ENCODE measurements around the gene ANTXRL.
"Not testable (repeated sequence)": the region's sequence is repeated elsewhere in the genome, so short reads cannot be mapped to it uniquely, and the experiment has no call there.

Gene ANTXRL

GRCh38 chr10:46277840-46278239 is 9.0 kb upstream of the ANTXRL start:
- no peak for DNase-seq

DNA sequence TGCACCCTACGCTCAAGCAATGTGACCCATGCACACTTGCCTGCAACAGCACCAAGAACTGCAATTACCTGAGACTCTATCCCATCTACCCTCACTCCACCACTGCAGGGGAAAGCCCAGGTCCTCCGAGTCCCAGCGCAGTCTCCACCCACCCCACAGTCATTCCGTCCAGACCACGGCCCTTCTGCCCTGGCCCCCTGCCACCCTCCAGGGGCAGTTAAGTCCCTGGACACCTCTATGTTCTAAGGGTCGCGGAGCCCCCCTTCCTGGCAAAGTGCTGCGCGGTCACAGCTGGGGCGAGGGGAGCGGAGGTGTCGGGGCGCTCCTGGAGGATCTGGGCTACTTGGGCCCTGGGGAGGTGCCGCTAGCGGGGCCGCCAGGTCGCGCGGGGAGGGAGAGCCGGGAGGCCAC is 4.4 kb upstream of the ANTXRL start:
- not testable (repeated sequence) for DNase-seq

DNA sequence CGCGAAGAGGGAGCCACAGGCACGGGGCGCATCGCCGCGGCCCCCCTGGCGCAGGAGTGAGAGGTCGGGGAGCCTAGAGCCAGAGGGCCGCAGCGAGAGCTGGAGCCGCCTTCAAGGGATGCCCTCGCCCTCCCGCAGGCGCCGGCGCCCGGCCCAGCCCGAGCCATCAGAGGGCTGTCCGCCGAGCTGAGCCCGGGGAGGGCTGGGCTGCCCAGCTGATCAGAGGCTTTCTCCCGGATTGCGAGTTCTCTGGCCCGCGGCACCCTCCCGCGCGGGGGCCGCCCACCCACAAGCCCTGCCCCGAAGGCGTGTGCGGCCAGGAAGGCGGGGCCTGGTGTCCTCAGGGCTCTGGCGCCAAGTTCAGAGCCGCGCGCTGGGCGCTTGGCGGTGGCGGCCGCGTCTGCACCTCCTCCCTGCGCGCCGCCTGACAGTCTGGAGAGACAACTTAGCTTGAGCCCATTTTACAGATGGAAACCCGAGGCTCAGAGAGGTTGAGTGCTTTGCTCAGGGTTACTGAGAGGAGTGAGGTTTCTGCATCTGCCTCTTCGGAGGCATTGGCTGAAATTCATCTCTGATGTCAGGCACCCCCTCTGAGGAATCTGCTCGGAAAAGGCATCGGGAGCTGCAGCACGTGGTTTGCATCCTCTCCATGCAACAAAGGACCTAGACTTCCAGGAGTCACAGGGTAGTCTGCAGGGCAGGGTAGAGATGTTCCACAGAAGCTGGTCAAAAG is 3.8 kb upstream of the ANTXRL start:
- peak; percentile 59 for DNase-seq

GRCh38 chr10:46283580-46284285 is 3.1 kb upstream of the ANTXRL start:
- DNase-seq: no peak

GRCh38 chr10:46284286-46285229 is 2.2 kb upstream of the ANTXRL start:
- DNase-seq: peak; percentile 75

DNA sequence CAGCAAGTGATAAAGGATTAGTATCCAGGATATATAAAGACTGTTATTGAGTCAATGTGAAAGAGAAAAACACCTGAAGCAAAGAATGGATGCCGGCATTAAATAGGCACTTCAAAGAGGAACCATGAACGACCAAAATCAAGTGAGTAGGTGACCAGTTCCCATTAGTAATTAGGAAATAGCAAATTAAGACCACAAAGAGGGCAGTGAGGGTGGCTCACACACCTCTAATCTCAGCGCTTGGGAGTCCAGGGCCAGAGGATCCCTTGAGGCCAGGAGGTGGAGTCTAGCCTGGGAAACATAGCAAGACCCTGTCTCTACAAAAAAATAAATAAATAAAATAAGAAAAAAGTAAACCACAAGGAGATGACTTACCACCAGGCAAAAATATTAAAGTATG is 1.5 kb upstream of the ANTXRL start:
- DNase-seq: no peak

- no peak for DNase-seq
These were observed 704 bp upstream of the ANTXRL start for GRCh38 chr10:46285966-46286620.

- DNase-seq: no peak
These were observed 1.2 kb downstream of the ANTXRL start for GRCh38 chr10:46287846-46288477.

GRCh38 chr10:46288601-46289206 is 1.9 kb downstream of the ANTXRL start:
- no peak for DNase-seq

- DNase-seq: no peak
These were observed 2.5 kb downstream of the ANTXRL start for GRCh38 chr10:46289209-46289810.

- no peak for DNase-seq
These were observed 3.5 kb downstream of the ANTXRL start for GRCh38 chr10:46290101-46290886.

DNA sequence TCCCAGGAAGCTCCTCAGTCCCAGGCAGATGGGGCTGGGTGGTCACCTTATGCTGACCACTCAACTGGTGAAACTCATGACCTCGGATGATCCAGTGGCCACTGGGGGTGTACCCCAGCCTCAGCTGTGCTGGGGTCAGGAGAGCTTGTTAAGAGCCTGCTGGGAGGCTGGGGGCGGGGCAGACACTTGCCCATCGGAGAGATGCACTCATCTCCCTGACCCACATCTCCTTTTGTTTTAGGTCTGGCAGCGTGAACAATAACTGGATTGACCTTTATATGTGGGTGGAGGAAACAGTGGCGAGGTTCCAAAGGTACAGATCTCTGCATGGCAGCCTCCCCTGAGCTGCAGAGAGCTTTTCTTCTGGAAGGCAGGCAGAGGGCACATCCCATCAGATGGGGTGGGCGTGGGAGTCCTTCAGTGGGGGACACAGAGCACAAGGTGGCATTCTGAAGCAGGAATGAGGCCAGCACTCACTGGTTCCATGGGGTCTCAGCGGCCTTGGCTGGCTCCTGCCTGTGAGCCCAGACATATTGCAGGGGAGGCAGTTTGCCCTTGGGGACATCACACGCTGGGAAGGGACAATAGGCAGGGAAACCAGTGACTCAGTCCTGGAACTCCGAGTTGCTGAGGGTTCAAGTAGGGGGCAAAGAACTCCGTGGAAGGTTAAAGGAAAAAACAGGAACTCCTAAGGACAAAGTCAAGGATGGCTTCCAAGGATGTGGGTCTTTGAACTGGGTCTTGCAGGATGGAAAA is 5.2 kb downstream of the ANTXRL start:
- DNase-seq: no peak

GRCh38 chr10:46292573-46293023 is 5.8 kb downstream of the ANTXRL start:
- no peak for DNase-seq

GRCh38 chr10:46293228-46293627 is 6.4 kb downstream of the ANTXRL start:
- DNase-seq: no peak

DNA sequence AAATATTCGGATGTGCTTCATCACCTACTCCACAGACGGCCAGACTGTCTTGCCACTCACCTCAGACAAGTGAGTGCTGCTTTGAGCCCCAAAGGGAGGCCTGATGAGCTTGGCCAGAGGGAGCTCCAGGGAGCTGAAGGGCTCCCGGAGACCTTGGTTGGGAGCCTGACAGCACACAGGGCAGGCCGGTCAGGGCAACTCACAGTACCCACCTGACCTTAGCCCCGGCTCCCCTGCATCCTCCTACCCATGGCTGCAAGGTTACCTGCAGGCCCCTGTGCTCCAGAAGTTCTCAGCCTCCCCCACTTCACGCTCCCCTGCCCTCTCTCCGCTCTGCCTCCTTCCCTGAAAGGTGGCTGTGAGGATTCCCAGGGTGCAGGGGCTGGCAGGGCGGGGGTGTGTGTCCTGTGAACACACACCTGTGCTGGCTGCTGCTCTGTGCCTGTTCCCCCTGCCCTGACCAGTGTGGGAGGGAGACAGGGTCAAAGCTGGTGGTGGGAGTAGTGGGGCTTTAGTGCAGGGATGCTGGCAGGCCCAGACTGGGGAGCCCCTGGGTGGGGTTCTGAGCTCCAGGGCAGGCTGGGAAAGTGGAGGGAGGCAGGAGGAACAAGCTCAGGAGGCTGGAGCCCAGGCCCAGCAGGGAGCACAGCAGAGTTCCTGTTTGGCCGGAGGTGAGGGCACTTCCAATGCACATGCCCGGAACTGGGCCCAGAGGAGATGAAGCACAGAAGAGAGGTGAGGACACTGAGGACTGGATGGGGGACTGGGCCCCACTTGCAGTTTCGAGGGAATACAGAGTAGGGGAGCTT is 7.2 kb downstream of the ANTXRL start:
- DNase-seq: no peak

DNA sequence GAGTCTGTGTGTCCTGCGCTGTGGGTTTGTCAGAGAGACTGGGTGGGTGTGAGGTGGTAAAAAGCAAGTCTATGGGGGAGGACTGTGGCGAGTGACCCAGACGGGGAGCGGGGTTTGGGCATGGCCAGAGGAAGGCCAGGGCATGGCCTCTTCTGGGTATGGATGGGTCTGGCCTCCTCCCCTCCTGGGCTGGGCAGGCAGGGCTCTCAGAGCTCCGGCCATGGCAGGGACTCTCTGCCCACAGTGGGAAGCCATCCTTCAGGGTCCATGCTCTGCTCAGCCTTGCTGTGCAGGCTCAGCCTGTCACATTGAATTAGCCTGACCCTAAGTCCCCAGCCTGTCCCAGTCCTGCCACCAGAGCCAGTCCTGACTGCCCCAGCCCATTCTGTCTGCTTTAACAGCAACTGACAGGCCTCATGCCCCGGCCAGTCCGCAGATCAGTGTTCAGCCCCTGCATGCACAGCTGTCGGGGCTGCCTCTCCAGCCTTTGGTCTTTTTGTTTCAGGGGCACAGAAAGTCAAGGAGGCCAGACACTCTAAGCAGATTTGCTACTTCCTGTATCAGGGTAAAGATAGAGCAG is 7.9 kb downstream of the ANTXRL start:
- DNase-seq: no peak

DNA sequence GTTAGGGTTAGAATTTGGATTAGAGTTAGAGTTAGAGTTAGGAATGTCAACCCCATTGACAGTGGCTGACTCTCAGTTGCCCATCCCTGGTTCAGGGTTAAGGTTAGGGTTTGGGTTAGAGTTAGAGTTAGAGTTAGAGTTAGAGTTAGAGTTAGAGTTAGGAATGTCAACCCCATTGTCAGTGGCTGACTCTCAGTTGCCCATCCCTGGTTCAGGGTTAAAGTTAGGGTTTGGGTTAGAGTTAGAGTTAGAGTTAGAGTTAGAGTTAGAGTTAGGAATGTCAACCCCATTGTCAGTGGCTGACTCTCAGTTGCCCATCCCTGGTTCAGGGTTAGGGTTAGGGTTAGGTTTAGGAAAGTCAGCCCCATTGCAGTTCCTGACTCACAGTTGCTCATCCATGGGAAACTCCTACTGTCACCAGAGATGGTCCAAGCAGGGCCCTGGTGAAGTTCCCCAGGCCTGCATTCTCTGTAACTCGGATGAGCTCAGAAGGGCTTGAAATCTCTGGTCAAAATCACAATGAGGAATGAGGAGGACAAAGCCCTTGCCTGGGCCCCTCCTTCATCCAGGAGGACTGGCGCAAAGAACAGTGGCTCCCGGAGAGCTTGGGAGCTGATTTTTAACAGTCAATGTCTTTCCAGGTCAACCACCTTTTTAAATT is 8.7 kb downstream of the ANTXRL start:
- not testable (repeated sequence) for DNase-seq

DNA sequence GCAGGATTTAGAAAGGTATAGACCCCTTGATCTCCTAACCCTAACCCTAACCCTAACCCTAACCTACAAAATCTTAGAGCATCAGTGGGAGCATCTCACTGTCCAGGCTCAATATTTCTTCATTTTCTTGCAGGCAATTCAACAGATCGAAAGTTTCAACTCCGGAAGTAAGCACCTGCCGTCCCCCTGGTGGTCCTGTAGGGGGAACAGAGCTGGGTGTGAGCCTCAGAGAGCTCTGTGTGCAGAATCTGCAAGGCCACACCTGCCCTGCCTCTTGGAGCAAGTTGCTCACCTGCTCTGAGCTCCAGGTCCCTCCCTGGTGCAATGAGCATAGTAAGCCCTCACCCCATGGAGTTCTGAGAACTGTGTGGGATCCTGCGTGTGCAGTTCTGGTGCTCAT is 9.3 kb downstream of the ANTXRL start:
- DNase-seq: not testable (repeated sequence)
